ENCODE measurements around the gene ZNF30.
"Not testable (repeated sequence)": the region's sequence is repeated elsewhere in the genome, so short reads cannot be mapped to it uniquely, and the experiment has no call there.

ZNF30 gene

GRCh38 chr19:34984287-34984686 is 57.6 kb downstream of the ZNF30 start:
- H3K4me3 ChIP-seq (ENCODE audit: insufficient read depth, low read depth, low read length, poor library complexity, severe bottlenecking) = no peak overlapping the region
- H3K4me1 ChIP-seq (ENCODE audit: control insufficient read depth, insufficient read depth, low read length, poor library complexity, severe bottlenecking) = peaks cover 9% of the 10 kb centered on the region
- no peaks in the 10 kb centered on the region for H3K27me3 ChIP-seq (replicated peaks; ENCODE audit: control insufficient read depth, insufficient read depth, low read length, poor library complexity, severe bottlenecking)
- no peaks in the 10 kb centered on the region for H3K9me3 ChIP-seq (ENCODE audit: control insufficient read depth, low read length)
- no peak for DNase-seq
- no peaks in the 10 kb centered on the region for H3K36me3 ChIP-seq (ENCODE audit: control insufficient read depth, insufficient read depth, low read length)
- H3K27ac ChIP-seq (ENCODE audit: insufficient read depth, low read length, poor library complexity, severe bottlenecking) = no peak overlapping the region

- Histone ChIP-seq H3K27me3 (replicated peaks; ENCODE audit: control insufficient read depth, insufficient read depth, low read length, poor library complexity, severe bottlenecking) (no peaks in the 10 kb centered on the region), H3K4me3 (ENCODE audit: insufficient read depth, low read depth, low read length, poor library complexity, severe bottlenecking) (no peak overlapping the region), H3K27ac (ENCODE audit: insufficient read depth, low read length, poor library complexity, severe bottlenecking) (no peak overlapping the region), H3K9me3 (ENCODE audit: control insufficient read depth, low read length) (no peaks in the 10 kb centered on the region), H3K36me3 (ENCODE audit: control insufficient read depth, insufficient read depth, low read length) (no peaks in the 10 kb centered on the region), H3K4me1 (ENCODE audit: control insufficient read depth, insufficient read depth, low read length, poor library complexity, severe bottlenecking) (peaks cover 9% of the 10 kb centered on the region)
- DNase-seq = no peak
Measured at GRCh38 chr19:34985249-34986022, 58.7 kb downstream of the ZNF30 start.

GRCh38 chr19:34988119-34988518 is 61.4 kb downstream of the ZNF30 start:
- Histone ChIP-seq H3K36me3 (ENCODE audit: control insufficient read depth, insufficient read depth, low read length) (no peaks in the 10 kb centered on the region), H3K9me3 (ENCODE audit: control insufficient read depth, low read length) (no peaks in the 10 kb centered on the region), H3K27me3 (replicated peaks; ENCODE audit: control insufficient read depth, insufficient read depth, low read length, poor library complexity, severe bottlenecking) (no peaks in the 10 kb centered on the region), H3K4me3 (ENCODE audit: insufficient read depth, low read depth, low read length, poor library complexity, severe bottlenecking) (no peak overlapping the region), H3K4me1 (ENCODE audit: control insufficient read depth, insufficient read depth, low read length, poor library complexity, severe bottlenecking) (peaks cover 9% of the 10 kb centered on the region), H3K27ac (ENCODE audit: insufficient read depth, low read length, poor library complexity, severe bottlenecking) (no peak overlapping the region)
- DNase-seq = no peak

- no peak overlapping the region for H3K27ac ChIP-seq (ENCODE audit: insufficient read depth, low read length, poor library complexity, severe bottlenecking)
- DNase-seq = no peak
- H3K36me3 ChIP-seq (ENCODE audit: control insufficient read depth, insufficient read depth, low read length) = no peaks in the 10 kb centered on the region
- H3K4me3 ChIP-seq (ENCODE audit: insufficient read depth, low read depth, low read length, poor library complexity, severe bottlenecking) = no peak overlapping the region
- H3K27me3 ChIP-seq (replicated peaks; ENCODE audit: control insufficient read depth, insufficient read depth, low read length, poor library complexity, severe bottlenecking) = no peaks in the 10 kb centered on the region
- H3K4me1 ChIP-seq (ENCODE audit: control insufficient read depth, insufficient read depth, low read length, poor library complexity, severe bottlenecking) = peaks cover 9% of the 10 kb centered on the region
- no peaks in the 10 kb centered on the region for H3K9me3 ChIP-seq (ENCODE audit: control insufficient read depth, low read length)
Measured at GRCh38 chr19:34989298-34989697, 62.6 kb downstream of the ZNF30 start.

- DNase-seq = no peak
- Histone ChIP-seq H3K4me1 (ENCODE audit: control insufficient read depth, insufficient read depth, low read length, poor library complexity, severe bottlenecking) (peaks cover 2% of the 10 kb centered on the region), H3K27ac (ENCODE audit: insufficient read depth, low read length, poor library complexity, severe bottlenecking) (no peak overlapping the region), H3K36me3 (ENCODE audit: control insufficient read depth, insufficient read depth, low read length) (no peaks in the 10 kb centered on the region), H3K27me3 (replicated peaks; ENCODE audit: control insufficient read depth, insufficient read depth, low read length, poor library complexity, severe bottlenecking) (no peaks in the 10 kb centered on the region), H3K4me3 (ENCODE audit: insufficient read depth, low read depth, low read length, poor library complexity, severe bottlenecking) (no peak overlapping the region), H3K9me3 (ENCODE audit: control insufficient read depth, low read length) (no peaks in the 10 kb centered on the region)
Measured at GRCh38 chr19:34990578-34991192, 64.0 kb downstream of the ZNF30 start.

GRCh38 chr19:34991542-34992333 is 65.0 kb downstream of the ZNF30 start:
- Histone ChIP-seq H3K27ac (ENCODE audit: insufficient read depth, low read length, poor library complexity, severe bottlenecking) (no peak overlapping the region), H3K36me3 (ENCODE audit: control insufficient read depth, insufficient read depth, low read length) (no peaks in the 10 kb centered on the region), H3K9me3 (ENCODE audit: control insufficient read depth, low read length) (no peaks in the 10 kb centered on the region), H3K27me3 (replicated peaks; ENCODE audit: control insufficient read depth, insufficient read depth, low read length, poor library complexity, severe bottlenecking) (no peaks in the 10 kb centered on the region), H3K4me3 (ENCODE audit: insufficient read depth, low read depth, low read length, poor library complexity, severe bottlenecking) (no peak overlapping the region), H3K4me1 (ENCODE audit: control insufficient read depth, insufficient read depth, low read length, poor library complexity, severe bottlenecking) (peaks cover 10% of the 10 kb centered on the region)
- no peak for DNase-seq

GRCh38 chr19:34992582-34992981 is 65.9 kb downstream of the ZNF30 start:
- H3K9me3 ChIP-seq (ENCODE audit: control insufficient read depth, low read length); H3K27ac ChIP-seq (ENCODE audit: insufficient read depth, low read length, poor library complexity, severe bottlenecking); H3K4me3 ChIP-seq (ENCODE audit: insufficient read depth, low read depth, low read length, poor library complexity, severe bottlenecking); H3K27me3 ChIP-seq (replicated peaks; ENCODE audit: control insufficient read depth, insufficient read depth, low read length, poor library complexity, severe bottlenecking); DNase-seq; H3K36me3 ChIP-seq (ENCODE audit: control insufficient read depth, insufficient read depth, low read length): not testable (repeated sequence)
- H3K4me1 ChIP-seq (ENCODE audit: control insufficient read depth, insufficient read depth, low read length, poor library complexity, severe bottlenecking) = peaks cover 17% of the 10 kb centered on the region

GRCh38 chr19:34994286-34994642 is 67.6 kb downstream of the ZNF30 start:
- no peak overlapping the region for H3K27ac ChIP-seq (ENCODE audit: insufficient read depth, low read length, poor library complexity, severe bottlenecking)
- peaks cover 33% of the 10 kb centered on the region for H3K4me1 ChIP-seq (ENCODE audit: control insufficient read depth, insufficient read depth, low read length, poor library complexity, severe bottlenecking)
- no peak overlapping the region for H3K4me3 ChIP-seq (ENCODE audit: insufficient read depth, low read depth, low read length, poor library complexity, severe bottlenecking)
- no peaks in the 10 kb centered on the region for H3K9me3 ChIP-seq (ENCODE audit: control insufficient read depth, low read length)
- DNase-seq = no peak
- no peaks in the 10 kb centered on the region for H3K27me3 ChIP-seq (replicated peaks; ENCODE audit: control insufficient read depth, insufficient read depth, low read length, poor library complexity, severe bottlenecking)
- H3K36me3 ChIP-seq (ENCODE audit: control insufficient read depth, insufficient read depth, low read length) = no peaks in the 10 kb centered on the region

All from effector memory CD4-positive, alpha-beta T cell (primary cell).